Midbrain (tissue), 1 donor: Measurements from ENCODE around the gene KLF7.

ENCODE experiments used
- DNase-seq: peaks from one replicate; lab custom pipeline; 2025; lab: John Stamatoyannopoulos, UW

KLF7 gene

DNA sequence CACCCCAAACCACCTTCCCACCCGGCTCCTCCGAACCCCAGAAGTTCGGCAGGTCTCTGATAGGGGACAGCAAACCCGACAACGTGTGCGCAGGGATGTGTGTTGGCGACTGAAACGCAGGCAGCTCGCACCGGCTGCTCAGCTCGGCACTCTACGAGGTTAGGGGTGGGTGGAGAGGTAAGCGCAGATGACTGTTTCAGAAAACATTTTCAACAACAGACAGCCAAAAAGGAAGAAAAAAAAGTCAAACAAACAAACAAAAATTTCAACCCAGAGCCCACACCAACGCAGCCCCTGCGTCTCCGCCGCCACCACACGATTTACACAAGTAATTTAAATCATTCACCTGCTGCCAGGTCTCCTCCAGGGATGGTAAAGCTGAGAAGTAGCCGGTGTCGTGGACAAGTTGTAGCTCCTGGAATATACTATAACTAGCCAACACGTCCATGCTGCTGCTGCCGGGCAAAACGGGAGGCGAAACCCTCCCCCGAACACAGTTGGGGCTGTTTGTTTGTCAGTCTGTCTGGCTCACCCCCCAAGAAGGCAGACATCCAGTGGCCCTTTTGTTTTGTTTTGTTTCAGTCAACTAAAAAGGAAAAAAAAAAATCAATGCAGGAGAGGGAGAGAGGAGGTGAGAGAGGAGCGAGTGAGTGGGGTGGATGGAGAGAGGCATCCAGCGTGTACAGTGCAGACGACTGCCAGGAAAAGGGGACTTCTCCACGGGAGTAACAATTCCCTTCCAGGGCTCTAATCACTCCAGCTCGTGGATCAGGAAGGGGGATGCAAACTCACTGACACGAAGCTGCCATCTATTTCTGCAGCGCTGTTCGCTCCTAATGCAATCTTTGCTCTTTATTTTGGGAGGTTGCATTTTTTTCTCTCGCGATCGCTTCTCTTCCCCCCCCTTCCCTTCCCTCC is at the start of gene KLF7:
Gene KLF7 (minus strand): TSS at position 828 of the 918 bp plus-strand sequence. CDS start 380 bp downstream, at position 448.
- DNase-seq: peak; percentile 72

DNA sequence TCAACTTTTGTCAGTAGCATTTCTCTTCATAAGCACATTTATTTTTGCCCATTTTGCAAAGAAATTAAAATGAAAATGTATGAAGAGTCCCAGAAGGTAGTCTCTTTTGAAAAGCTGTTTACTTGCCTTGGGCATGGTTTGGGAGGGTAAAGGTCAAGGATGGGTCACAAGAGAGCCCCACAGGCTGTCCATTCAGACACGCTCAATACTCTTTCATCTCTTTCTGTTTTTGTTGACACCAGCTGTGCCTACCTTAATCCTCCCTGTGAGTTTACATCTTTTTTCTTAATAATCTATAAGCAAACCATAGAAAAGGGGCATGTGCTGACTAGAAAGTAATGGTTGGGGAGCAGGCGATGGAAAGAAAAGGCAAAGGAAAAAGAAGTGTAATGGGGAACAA is 49.6 kb upstream of the KLF7 start:
- DNase-seq: no peak

DNA sequence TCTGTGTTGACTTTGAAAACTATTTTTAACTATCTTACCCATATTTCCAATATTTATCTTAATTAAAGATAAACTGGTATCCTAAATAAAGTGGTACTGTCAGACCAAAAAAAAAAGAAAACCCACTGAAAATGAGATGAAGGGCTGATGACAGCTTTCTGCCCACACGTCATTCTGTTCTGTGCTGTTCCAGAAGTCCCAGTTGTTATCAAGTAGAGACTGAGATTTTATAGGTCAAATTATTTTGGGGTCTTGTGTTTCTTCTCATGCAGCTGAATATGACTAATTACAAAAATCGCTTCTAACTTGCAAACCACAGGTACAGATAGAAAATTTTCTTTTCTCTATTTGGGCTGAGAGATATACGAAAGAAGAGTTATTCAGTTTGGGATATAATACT is 48.7 kb upstream of the KLF7 start:
- no peak for DNase-seq

- DNase-seq: no peak
Measured at GRCh38 chr2:207206011-207206410, 40.3 kb upstream of the KLF7 start.

- no peak for DNase-seq
Measured at GRCh38 chr2:207205173-207205957, 39.6 kb upstream of the KLF7 start.

- no peak for DNase-seq
Measured at GRCh38 chr2:207203056-207203455, 37.3 kb upstream of the KLF7 start.

GRCh38 chr2:207202645-207203044 is 36.9 kb upstream of the KLF7 start:
- no peak for DNase-seq

- DNase-seq: no peak
Measured at GRCh38 chr2:207201416-207201815, 35.7 kb upstream of the KLF7 start.

DNA sequence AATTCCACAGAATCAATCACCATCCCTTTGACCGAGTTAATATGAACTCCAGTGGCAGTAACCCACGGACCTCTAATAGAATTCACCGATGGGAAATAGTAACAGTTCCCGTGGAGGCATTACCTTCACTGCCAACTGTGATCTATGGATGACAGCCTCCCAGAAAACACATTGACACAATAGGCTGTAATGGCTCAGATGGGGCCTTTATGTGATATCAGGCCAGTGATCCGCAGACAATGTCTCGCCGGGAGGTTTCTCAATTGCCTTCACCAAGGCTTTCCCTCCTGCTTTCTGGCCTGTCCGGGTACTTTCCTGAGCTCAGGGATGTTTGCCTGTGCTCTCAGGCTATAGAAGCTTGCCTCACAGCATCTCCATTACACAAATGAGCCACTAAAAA is 34.4 kb upstream of the KLF7 start:
- no peak for DNase-seq

DNA sequence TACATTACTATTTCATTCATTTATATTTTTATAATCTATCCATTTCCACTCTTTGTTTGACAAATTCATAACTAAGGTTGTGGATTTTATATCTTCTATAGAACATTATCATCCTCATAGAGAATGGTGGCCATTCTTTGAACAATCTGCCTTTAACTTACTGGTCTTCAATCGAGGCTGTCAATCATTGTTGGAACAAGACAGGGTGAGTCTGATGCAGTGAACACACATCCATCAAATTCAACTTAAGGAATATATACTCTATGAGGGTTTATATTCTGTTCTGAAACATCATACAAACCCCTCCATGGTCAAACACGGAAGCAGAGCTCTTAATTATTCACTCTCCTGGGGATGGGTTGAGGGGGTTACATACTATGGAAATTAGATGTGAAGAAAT is 28.3 kb upstream of the KLF7 start:
- DNase-seq: no peak

- DNase-seq: no peak
Measured at GRCh38 chr2:207188626-207189419, 23.1 kb upstream of the KLF7 start.

DNA sequence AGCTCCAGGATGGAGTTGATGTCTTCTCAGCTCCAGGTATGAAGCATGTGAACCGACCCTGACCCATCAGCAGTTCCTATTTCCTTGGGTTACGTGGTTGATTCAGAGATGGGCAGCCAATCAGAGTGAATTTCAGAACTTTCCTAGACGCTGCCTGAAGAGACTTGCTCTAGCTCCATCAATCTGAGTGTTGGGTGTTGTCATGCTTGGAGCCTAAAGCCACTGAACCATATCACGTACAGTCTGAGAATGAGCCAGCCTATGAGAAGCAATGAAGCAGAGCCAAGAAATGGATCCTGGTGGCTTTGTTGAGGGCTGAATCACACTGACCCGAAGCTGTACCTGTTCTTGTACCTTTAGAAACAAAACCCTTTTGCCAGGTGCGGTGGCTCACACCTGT is 19.6 kb upstream of the KLF7 start:
- DNase-seq: no peak

- DNase-seq: no peak
Measured at GRCh38 chr2:207184768-207185167, 19.0 kb upstream of the KLF7 start.

DNA sequence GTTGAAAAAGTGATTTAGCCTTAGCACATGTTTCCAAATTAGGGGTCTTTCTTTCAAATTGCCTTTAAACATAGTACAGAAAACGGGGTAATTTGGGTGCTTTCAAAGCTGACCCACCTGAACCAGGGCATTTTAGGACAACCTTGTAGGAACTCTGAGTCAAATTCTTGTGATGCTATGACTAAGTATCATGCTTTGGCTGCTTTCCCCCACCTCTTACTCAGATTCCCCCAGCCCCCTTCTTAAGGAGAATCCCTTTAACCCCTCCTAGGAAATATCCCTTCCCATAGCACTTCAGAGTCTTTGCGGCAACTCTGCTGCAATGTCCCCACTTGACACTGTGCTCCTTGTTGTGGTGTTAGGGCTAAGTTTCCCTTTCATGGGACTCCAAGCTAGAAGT is 18.6 kb upstream of the KLF7 start:
- DNase-seq: no peak

DNA sequence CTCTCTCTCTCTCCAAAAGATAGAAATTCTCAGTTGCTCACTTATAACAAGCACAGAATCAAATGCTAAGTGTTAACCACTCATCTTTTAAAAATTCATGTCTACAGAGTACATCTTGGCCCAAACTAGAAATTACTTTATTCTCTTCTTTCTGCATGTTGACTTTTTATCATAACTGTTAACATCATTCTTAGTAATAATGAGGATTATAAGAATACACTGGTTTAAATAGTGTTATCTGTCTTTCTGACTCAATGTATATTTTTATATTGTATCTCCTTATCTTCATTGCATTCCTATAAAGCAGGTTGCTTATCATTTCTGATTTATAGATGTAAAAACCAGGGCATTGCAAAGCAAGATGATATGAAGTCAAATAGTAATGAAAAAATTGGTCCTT is 17.8 kb upstream of the KLF7 start:
- DNase-seq: no peak

DNA sequence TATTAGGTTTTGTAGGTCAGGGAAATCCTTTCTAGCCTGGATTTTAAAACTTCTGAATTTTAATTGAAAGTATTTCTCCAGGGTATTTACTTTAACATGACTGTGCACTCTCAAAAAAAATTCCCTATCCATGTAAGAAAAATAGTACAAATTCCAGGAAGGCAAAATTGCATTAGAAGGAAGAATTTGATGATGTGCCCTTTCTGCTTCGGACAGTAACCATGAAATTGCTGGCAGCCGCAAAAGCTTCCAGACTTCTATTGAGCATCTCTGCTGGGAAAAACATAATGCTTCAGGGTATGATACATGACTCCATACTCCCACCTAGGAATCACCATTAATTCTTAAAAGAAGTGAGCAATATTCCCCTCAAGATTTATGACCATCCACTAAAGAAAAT is 17.2 kb upstream of the KLF7 start:
- DNase-seq: no peak

DNA sequence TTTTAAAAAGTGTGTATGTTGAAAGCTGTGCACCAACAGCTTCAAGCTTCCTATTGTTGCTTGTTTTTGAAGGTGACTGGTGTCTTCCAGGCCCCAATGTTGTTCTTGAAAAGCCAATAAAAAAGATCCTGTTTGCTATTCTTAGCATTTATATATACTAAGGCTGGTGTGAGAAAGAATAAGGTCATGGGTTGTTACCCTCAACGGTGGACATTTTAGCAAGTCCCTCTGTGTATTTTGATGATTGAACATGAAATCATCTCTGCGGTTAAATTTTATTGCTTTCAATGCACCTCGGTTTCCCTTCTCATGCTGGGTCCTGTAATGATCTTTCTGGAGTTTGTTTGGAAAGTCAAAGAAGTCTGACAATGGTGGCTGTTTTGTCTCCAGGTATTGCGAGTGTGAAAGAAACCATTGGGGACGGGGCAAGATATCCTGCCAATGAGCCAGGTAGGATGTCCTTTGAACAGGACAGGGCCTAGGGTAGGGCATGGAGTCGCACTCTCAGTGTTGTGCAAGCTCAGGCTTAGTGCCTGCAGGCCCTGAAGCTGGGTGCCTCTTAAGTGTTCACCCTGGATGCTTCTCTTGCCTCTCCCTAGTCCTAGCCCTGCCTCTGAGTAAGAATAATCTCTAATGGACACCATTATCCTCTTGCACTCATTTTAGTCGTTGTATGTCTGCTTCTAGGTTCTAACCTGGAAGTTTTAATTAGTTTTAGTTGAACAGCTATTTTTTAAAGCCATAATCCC is 16.0 kb upstream of the KLF7 start:
- no peak for DNase-seq

GRCh38 chr2:207180741-207181140 is 15.0 kb upstream of the KLF7 start:
- no peak for DNase-seq

GRCh38 chr2:207176247-207176646 is 10.5 kb upstream of the KLF7 start:
- DNase-seq: no peak

- no peak for DNase-seq
Measured at GRCh38 chr2:207173641-207174040, 7.9 kb upstream of the KLF7 start.

DNA sequence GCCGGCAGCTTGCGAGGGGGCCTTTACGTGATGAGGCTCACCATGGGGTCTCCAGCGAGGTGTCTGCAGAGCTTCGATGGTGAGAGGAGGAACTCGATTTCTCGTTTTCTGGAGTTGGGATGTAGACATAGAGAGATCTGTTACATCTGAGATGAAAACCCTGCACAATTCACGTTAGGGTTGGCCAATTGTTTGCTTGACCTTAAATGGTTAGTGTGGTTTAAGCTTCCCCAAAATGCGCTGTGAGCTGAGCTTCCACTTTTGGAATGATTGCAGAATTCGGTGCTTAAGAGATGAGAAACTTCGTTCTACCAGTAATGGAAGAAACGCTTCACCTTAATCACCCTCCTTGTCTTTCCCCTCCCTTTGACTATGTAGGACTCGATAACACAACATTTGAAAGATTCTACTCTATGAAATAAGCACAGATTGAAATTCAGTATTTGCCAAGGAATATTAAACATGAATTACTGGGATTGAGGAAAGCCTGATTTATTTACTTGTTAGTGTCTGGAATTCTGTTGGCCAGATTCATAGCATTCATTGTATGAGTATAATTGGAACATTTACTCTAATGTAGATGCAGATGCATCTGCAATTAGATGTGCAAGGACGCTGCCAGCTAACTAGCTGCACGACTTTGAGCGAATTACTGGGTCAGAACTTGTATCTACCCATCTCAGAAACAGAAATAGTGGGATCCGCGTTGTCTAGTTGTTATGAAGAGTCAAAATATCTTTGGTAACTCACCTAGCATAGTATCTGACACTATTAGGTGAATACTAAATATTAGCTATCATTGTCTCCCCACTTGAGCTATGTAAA is 1.6 kb upstream of the KLF7 start:
- DNase-seq: peak; percentile 76
